ENCODE results near the gene CROCC2.

CROCC2 gene

GRCh38 chr2:240982821-240983281 is 76.7 kb downstream of the CROCC2 start:
- no peak for DNase-seq (ENCODE audit: low read depth in 1 of 2, low spot score in 1 of 2)

DNA sequence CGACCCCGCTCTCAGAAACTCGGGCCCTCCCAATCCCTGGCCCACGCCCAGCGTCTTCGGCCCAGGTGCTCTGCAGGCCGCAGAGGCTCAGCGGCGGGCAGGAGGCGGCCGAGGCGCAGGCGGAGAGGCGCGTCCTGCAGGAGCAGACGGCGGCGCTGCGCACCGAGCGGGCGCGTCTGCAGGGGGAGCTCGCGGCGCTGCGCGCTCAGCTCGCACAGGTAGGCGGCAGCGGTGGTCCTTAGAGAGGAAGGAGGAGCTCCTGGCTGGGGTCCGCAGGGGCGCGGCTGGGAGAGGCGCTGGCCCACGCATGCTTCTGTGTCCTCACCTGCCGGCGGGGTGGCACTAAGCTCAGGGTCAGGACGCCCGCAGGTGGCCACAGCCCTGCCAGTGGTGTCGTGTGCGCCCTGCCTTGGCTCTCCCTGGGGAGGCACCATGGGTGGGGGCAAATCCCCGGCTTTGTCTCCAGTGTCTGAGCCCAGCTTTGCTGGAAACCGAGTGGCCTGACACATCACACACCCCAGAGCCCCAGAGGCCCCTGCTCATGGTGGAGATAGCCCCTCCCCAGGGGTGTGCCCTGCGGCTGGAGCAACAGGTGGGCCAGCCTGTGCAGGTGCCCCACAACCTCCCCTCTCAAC is 77.3 kb downstream of the CROCC2 start:
- DNase-seq (ENCODE audit: low read depth in 1 of 2, low spot score in 1 of 2) = no peak

GRCh38 chr2:240983996-240984498 is 77.9 kb downstream of the CROCC2 start:
- no peak for DNase-seq (ENCODE audit: low read depth in 1 of 2, low spot score in 1 of 2)

GRCh38 chr2:240985881-240986786 is 80.0 kb downstream of the CROCC2 start:
- DNase-seq (ENCODE audit: low read depth in 1 of 2, low spot score in 1 of 2) = no peak

- DNase-seq (ENCODE audit: low read depth in 1 of 2, low spot score in 1 of 2) = no peak
Observed at GRCh38 chr2:240986787-240987411, 80.8 kb downstream of the CROCC2 start.

- DNase-seq (ENCODE audit: low read depth in 1 of 2, low spot score in 1 of 2) = no peak
Observed at GRCh38 chr2:240987588-240987987, 81.5 kb downstream of the CROCC2 start.

DNA sequence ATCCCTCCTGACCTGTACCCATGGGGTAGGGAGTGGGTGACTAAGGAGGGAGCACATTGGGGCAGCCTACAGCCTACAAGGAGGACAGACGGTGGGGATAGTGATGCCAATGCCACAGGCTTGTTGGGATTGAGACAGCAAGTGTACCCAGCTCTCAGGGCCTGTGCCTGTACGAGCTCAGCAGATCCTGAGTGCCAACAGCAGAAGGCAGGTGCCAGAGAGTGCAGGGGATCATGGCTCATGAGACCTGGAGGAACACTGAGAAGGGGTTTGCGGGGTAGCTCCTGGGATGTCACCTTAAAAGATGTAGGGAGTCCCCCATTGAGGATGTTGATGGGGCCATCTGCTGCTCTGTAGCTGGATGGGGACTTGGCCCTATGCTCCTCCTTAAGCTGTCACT is 82.0 kb downstream of the CROCC2 start:
- no peak for DNase-seq (ENCODE audit: low read depth in 1 of 2, low spot score in 1 of 2)

DNA sequence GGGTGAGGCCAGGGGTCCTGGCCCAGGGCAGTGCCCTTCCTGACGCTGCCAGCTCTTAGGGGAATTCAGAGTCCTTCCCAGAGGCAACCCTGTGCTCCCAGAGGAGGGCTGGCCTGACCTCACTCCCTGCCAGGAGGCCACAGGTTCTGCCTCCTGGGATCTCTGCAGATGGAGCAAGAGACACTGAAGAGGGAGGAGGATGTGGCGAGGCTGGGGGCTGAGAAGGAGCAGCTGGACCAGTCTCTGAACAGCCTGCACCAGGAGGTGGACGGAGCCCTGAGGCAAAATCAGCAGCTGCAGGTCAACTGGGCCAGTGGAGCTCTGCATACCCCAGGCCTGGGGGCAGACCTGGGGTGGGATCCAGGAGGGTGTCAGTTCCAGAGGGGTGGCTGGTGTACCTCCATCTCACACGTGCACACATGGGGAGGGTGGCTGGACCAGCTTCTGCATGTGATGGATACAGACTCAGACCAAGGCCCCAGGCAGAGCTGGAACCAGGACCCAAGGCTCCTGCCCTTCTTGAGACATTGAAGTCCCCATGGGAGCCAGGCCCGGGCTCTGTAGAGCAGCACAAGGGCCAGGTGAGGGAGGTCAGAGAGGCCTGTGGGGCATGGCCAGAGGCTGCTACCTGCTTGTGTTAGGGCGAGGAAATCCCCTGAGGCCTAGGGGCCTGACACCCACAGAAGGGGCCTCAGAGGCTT is 82.6 kb downstream of the CROCC2 start:
- DNase-seq (ENCODE audit: low read depth in 1 of 2, low spot score in 1 of 2) = no peak

- DNase-seq (ENCODE audit: low read depth in 1 of 2, low spot score in 1 of 2) = no peak
Observed at GRCh38 chr2:240989451-240990265, 83.5 kb downstream of the CROCC2 start.

- DNase-seq (ENCODE audit: low read depth in 1 of 2, low spot score in 1 of 2) = no peak
Observed at GRCh38 chr2:240990266-240990529, 84.1 kb downstream of the CROCC2 start.

- DNase-seq (ENCODE audit: low read depth in 1 of 2, low spot score in 1 of 2) = no peak
Observed at GRCh38 chr2:240990726-240991377, 84.7 kb downstream of the CROCC2 start.

DNA sequence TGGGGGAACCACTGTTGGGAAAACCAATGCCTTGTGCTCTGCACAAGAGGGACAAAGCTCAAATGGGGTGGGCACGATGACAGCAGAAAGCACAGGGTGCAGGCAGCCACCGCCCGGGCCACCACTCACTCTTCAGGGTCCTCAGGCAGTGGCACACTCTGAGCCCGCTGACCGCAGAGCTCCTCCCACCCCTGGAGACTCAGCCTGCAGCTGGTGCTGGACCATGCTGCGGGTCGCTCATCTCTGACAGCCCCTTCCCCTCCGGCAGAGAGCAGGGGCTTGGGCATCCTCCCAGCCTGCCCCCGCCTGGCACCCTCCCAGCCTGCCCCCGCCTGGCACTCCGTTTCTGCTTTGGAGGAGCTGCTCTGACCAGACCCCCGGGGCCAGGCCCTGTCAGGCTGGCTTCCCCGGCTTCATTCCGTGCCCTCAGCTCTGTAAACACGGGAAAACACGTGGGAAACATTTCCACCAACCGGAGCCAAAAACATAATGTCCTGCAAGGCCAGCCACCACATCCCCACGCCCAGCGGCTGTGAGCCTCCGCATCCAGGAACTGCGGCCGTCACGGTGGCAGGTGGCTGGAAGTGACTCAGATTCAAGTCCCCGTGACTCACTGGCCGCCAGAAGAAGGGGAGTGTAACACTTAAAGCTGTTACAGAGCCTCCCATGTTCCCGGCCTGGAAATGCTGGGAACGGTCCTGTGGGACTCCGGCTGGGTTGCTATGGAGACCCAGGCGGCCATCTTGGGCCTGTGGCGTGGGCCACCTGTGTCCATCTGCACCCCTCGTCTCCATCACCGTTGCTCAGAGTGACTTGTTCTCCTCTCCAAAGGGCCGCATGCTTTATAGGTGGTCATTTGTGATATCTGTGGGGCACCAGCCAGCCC is 85.5 kb downstream of the CROCC2 start:
- DNase-seq (ENCODE audit: low read depth in 1 of 2, low spot score in 1 of 2) = no peak

GRCh38 chr2:240992572-240993291 is 86.6 kb downstream of the CROCC2 start:
- DNase-seq (ENCODE audit: low read depth in 1 of 2, low spot score in 1 of 2) = no peak

DNA sequence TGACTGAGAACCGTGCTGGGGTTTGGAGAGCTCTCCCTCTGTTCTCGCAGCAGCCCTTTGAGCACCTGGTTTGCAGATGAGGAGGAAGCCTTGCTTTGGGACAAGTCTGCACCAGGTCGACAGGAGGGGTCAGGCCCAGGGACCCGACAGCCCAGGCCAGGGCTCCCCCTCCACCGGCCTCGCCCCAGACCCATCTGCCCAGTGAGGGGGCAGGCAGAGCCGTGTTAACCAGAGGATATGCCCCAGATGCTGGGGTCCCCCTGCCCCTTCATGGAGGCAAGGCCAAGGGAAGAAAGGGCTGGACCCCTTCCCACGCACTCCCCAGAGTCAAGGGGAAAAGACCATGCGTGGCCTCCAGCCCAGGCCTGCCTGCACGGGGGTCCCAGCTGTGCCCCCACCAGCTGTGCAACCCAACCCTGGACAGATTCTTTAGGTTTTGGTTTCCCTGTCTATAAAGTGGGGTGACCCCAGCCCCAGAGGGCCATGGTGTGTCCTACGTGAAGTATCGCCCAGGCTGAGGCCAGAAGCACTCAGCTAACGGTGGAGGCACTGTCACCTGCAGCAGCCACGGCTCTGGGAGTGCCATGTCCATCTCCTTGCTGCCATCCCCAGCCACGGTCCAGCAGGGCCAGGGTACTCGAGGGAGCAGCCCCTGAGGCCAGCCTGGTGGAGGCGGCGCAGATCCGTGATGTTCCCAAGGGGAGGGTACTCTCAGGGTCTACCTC is 87.5 kb downstream of the CROCC2 start:
- no peak for DNase-seq (ENCODE audit: low read depth in 1 of 2, low spot score in 1 of 2)

DNA sequence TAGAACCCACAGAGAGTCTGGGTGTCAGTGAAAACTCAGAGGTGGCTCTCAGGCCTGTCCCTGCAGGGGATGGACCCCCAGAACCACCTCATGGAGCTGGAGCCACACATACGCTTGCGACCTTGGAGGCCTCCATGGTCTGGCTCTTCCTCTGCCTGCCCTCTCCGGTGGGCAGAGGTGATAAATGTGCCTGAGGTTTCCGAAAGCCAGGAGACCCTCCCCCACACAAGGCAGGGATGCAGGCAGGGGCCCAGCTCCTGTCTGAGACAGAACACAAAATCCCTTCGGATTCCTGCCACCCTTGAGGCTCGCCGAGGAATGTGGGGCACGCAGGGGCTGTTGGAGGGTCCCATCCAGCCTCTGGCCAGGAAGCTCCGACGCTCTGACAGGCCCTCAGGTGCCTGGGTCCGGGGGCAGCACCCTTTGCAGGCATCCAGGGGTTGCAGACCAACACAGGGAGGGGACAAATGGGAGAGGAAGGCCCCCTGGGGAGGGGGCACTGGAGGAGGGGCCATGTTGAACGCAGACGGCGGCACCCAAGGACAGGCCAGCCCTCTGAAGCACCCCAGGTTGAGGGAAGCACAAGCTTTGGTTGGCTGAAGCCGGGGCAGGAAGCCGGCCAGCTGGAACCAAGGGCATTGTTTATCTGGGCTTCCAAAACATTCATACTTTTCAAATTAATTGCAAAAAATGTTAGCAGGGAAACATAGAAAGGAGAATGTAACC is 88.2 kb downstream of the CROCC2 start:
- DNase-seq (ENCODE audit: low read depth in 1 of 2, low spot score in 1 of 2) = no peak

- no peak for DNase-seq (ENCODE audit: low read depth in 1 of 2, low spot score in 1 of 2)
Observed at GRCh38 chr2:240995041-240996021, 89.2 kb downstream of the CROCC2 start.

Measured in activated T-helper 1 cell treated with anti-CD3 and anti-CD28 coated beads, Interleukin-2, amount 50 U/mL, for 16 hours (primary cell).